Measurements from ENCODE around the gene MORC3. TPM values are rescaled to one million over a fixed set of nuclear protein-coding genes. Genes with fewer than 3 reads are reported as not detected.

Gene MORC3
- total and polyA plus RNA-seq, 9 of the 15 experiments (the other 6 are each of a cell fraction or from before 2014, with no cell fraction given) = 12.7 to 53.7 (median 36.0) TPM

DNA sequence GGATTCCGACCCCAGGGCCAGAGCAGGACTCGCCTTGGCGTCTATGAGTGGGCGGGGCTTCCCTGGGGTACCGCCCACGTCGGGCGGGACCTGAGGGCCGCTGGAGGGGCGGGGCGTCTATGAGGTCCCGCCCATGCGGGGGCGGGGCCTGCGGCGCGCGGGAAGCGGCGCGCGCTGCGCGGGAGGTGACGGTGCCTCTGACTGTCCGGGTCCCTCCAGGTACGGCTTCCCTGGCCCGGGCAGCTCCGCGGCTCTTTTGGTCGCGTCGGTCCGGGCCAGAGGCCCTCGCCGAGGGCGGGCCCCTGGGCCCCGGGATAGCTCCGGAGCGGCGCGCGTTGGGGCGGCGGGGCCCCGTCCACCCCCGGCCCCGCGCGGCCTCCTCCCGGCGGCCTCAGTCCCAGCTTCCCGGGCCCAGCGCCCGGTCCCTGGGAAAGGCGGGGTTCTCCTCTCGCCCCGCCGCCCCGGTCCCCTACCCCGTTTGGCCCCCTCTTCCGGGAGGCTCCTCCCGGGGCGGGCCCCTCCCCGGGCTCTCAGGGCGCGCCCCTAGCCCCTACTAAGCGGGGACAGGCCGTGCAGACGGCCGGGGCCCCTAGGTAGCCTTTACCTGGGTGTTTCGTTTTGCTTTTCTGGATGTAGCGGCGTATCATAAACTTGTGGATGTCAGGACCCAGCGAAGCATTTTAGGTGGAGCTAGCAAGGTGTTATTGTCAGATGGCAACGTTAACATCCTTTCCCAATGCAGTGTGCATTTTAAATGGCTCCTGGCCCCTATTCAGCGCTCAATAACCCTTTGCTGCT lies 65.4 kb downstream of the MORC3 start, which contains the start of gene CHAF1B (continued):
- TF ChIP-seq PHF8 (IDR thresholded peaks at IDR 0.05; ENCODE audit: borderline replicate concordance, low read length) (peak; percentile 79; the same call in 1 of the 2 replicates), ZNF766 (CRISPR knock-in tag; conservative IDR thresholded peaks at IDR 0.05) (no peak), RBBP5 (IDR thresholded peaks at IDR 0.05; ENCODE audit: borderline replicate concordance, insufficient read depth, low read length, poor library complexity, severe bottlenecking) (peak; percentile 77), ZNF133 (CRISPR knock-in tag; IDR thresholded peaks at IDR 0.05) (no peak), JUNB (CRISPR knock-in tag; conservative IDR thresholded peaks at IDR 0.05) (no peak), CBFA2T2 (conservative IDR thresholded peaks at IDR 0.05) (no peak), NONO (IDR thresholded peaks at IDR 0.05; ENCODE audit: low read depth in 2 of 2, low read length in 1 of 2) (peak; percentile 54 to 95; a peak in 3 of 4 replicates), ILF3 (IDR thresholded peaks at IDR 0.05; ENCODE audit: borderline replicate concordance) (peak; percentile 70; the same call in 1 of the 2 replicates), ATF1 (CRISPR knock-in tag; IDR thresholded peaks at IDR 0.05) (no peak), ATF1 (tag; IDR thresholded peaks at IDR 0.05) (peak; percentile 59), TEAD1 (CRISPR knock-in tag; IDR thresholded peaks at IDR 0.05) (peak in 1 of 2 experiments; percentile 43; a peak in 1 of 4 replicates), NR1H2 (CRISPR knock-in tag; IDR thresholded peaks at IDR 0.05) (no peak), ADNP (tag; IDR thresholded peaks at IDR 0.05) (no peak), PTTG1 (tag; IDR thresholded peaks at IDR 0.05; ENCODE audit: low read depth) (no peak), ASH1L (IDR thresholded peaks at IDR 0.05; ENCODE audit: borderline replicate concordance, low read depth, partially characterized antibody) (no peak), FOXP1 (CRISPR knock-in tag; IDR thresholded peaks at IDR 0.05) (no peak), KDM2B (CRISPR knock-in tag; IDR thresholded peaks at IDR 0.05) (no peak), CREB3 (tag; conservative IDR thresholded peaks at IDR 0.05; ENCODE audit: low read depth) (no peak), CBX1 (IDR thresholded peaks at IDR 0.05; ENCODE audit: low read depth) (no peak), TAF1 (IDR thresholded peaks at IDR 0.05; ENCODE audit: control insufficient read depth, extremely low read depth, insufficient read depth, low read length, severe bottlenecking) (peak; percentile 83), ZNF140 (CRISPR knock-in tag; IDR thresholded peaks at IDR 0.05) (no peak), CREBBP (IDR thresholded peaks at IDR 0.05; ENCODE audit: low read depth, low read length) (no peak), FOXJ2 (tag; IDR thresholded peaks at IDR 0.05) (no peak)
- TF ChIP-seq, protein P1, sequence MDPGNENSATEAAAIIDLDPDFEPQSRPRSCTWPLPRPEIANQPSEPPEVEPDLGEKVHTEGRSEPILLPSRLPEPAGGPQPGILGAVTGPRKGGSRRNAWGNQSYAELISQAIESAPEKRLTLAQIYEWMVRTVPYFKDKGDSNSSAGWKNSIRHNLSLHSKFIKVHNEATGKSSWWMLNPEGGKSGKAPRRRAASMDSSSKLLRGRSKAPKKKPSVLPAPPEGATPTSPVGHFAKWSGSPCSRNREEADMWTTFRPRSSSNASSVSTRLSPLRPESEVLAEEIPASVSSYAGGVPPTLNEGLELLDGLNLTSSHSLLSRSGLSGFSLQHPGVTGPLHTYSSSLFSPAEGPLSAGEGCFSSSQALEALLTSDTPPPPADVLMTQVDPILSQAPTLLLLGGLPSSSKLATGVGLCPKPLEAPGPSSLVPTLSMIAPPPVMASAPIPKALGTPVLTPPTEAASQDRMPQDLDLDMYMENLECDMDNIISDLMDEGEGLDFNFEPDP (CRISPR knock-in tag; IDR thresholded peaks at IDR 0.05) = no peak
- TF ChIP-seq, protein P2, sequence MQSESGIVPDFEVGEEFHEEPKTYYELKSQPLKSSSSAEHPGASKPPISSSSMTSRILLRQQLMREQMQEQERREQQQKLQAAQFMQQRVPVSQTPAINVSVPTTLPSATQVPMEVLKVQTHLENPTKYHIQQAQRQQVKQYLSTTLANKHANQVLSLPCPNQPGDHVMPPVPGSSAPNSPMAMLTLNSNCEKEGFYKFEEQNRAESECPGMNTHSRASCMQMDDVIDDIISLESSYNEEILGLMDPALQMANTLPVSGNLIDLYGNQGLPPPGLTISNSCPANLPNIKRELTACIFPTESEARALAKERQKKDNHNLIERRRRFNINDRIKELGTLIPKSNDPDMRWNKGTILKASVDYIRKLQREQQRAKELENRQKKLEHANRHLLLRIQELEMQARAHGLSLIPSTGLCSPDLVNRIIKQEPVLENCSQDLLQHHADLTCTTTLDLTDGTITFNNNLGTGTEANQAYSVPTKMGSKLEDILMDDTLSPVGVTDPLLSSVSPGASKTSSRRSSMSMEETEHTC (IDR thresholded peaks at IDR 0.05) = no peak
